Esophagus muscularis mucosa (tissue), 4 donors: ENCODE data around the gene CMTR2.

Experiments
- EP300 ChIP-seq: sonication (generic); formaldehyde crosslinking; IDR thresholded peaks from one replicate; pipeline ENCODE4 v1.6.1; 2017; ENCODE audit warnings: antibody characterized with exemption
- POLR2A ChIP-seq: fragments of 450-650 bp; IDR thresholded peaks from one replicate; pipeline ENCODE4 v1.6.1; 2017; ENCODE audit warnings: antibody characterized with exemption, moderate library complexity, mild to moderate bottlenecking, low read depth
- TF ChIP-seq, protein P1 (sequence below), 3 experiments: fragments of 200-600 bp in 2 of 3; fragments of 450-650 bp in 1 of 3; sonication (generic) in 2 of 3; IDR thresholded peaks; one replicate each; pipeline ENCODE4 v1.5.1; 2017 to 2019; ENCODE audit warnings: antibody characterized with exemption in 3 of 3, mild to moderate bottlenecking in 2 of 3, moderate library complexity in 1 of 3

DNA sequence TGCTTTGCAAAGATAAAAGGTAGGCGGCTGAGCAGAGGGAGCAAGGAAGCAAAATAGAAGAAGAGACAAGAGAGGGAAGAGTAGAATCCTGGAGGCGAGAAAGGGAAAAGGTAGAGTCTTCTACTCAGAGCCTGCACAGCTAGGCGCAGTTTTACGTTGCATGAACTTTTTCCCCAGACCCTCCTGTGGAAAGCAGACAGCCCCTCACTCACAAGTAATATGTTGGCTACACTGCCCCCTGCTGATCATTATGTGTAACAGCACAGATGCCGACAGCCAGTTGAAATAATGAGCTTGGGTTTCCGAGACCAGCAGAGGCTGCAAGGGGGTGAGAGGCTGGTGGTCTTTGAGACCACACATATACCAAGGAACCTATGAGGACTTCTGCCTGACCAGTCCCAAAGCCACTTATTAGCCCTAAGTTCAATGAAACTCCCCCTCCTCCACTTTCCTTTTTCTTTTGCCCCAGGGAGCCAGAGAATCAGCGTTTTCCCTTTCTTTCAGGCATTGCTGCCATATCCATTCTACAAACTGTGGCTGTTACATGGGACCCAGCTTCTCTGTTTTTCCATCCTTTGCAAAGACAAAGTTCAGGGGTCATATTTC lies 22.5 kb upstream of the CMTR2 start:
- TF ChIP-seq, protein P1, sequence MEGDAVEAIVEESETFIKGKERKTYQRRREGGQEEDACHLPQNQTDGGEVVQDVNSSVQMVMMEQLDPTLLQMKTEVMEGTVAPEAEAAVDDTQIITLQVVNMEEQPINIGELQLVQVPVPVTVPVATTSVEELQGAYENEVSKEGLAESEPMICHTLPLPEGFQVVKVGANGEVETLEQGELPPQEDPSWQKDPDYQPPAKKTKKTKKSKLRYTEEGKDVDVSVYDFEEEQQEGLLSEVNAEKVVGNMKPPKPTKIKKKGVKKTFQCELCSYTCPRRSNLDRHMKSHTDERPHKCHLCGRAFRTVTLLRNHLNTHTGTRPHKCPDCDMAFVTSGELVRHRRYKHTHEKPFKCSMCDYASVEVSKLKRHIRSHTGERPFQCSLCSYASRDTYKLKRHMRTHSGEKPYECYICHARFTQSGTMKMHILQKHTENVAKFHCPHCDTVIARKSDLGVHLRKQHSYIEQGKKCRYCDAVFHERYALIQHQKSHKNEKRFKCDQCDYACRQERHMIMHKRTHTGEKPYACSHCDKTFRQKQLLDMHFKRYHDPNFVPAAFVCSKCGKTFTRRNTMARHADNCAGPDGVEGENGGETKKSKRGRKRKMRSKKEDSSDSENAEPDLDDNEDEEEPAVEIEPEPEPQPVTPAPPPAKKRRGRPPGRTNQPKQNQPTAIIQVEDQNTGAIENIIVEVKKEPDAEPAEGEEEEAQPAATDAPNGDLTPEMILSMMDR (IDR thresholded peaks at IDR 0.05): peak; percentile 57 to 68 (median 66)
- no peak for TF ChIP-seq POLR2A
- TF ChIP-seq EP300: no peak
